Left lung (tissue), 10 donors: ENCODE results near the gene FHIT. TPM values are rescaled to one million over a fixed set of nuclear protein-coding genes. Genes with fewer than 3 reads are reported as not detected.

ENCODE experiments used
- ATAC-seq: fragments of 200-7000 bp; cut with Tn5 transposase; one replicate; pipeline ENCODE4 v1.9.1; 2020; ENCODE audit warnings: moderate library complexity
- DNase-seq, 4 donors: peaks; one replicate each; pipeline ENCODE4 v3.0.0-alpha.2; 2013 to 2020
- H3K27ac ChIP-seq, 2 donors: fragments of 200-600 bp; sonication (generic) in 1 of 2; one replicate each; pipeline versions ENCODE4 v1.5.0 to v1.8.0; 2020 to 2021
- H3K27me3 ChIP-seq, 2 donors: fragments of 200-600 bp; sonication (generic) in 1 of 2; one replicate each; pipeline versions ENCODE4 v1.5.0 to v1.8.0; 2020 to 2021
- H3K36me3 ChIP-seq, 2 donors: fragments of 200-600 bp; sonication (generic) in 1 of 2; one replicate each; pipeline versions ENCODE4 v1.5.0 to v1.8.0; 2020 to 2021
- H3K4me1 ChIP-seq, 2 donors: fragments of 200-600 bp; one replicate each; pipeline ENCODE4 v1.8.0; 2021
- H3K4me3 ChIP-seq, 2 donors: fragments of 200-600 bp; sonication (generic) in 1 of 2; one replicate each; pipeline versions ENCODE4 v1.5.0 to v1.8.0; 2020 to 2021; ENCODE audit warnings: mild to moderate bottlenecking in 1 of 2
- H3K9me3 ChIP-seq, 2 donors: fragments of 200-600 bp; sonication (generic) in 1 of 2; one replicate each; pipeline versions ENCODE4 v1.5.0 to v1.8.0; 2020 to 2021
- intact Hi-C, 2 donors: fragments of 100-400 bp; cut with DNase I; formaldehyde crosslinking; loops; one replicate each; pipeline versions ENCODE4 v1.11.2 to v1.14.2; 2022
- polyA plus RNA-seq, 6 donors: library from polyadenylated mRNA; unstranded; fragments of 120-200 nt; gene quantifications; one replicate each; pipeline ENCODE4 v1.2.1, GENCODE V29; 2013; ENCODE audit not compliant: insufficient read length in 6 of 6
- total RNA-seq, 2 donors: library from RNA; stranded (reverse); fragmentation: NEBNext Ultra II Directional; extraction: Animal tissue kit (Norgen Biotek cat#: 25700); gene quantifications; one replicate each; pipeline ENCODE4 v1.2.1, GENCODE V29; 2021
- TF ChIP-seq, protein P1 (sequence below), 2 donors: fragments of 200-600 bp; sonication (generic) in 1 of 2; IDR thresholded peaks; one replicate each; pipeline versions ENCODE4 v1.5.0 to v1.8.0; 2021; ENCODE audit warnings: antibody characterized with exemption in 2 of 2
- donor health status: DM: no; HTN: yes; CAD: no.
- donor health status: DM: no; HTN: no; CAD: no.

Gene FHIT
- total and polyA plus RNA-seq, 8 donors: 8.5 to 16.3 (median 9.7) TPM

- TF ChIP-seq, protein P1, sequence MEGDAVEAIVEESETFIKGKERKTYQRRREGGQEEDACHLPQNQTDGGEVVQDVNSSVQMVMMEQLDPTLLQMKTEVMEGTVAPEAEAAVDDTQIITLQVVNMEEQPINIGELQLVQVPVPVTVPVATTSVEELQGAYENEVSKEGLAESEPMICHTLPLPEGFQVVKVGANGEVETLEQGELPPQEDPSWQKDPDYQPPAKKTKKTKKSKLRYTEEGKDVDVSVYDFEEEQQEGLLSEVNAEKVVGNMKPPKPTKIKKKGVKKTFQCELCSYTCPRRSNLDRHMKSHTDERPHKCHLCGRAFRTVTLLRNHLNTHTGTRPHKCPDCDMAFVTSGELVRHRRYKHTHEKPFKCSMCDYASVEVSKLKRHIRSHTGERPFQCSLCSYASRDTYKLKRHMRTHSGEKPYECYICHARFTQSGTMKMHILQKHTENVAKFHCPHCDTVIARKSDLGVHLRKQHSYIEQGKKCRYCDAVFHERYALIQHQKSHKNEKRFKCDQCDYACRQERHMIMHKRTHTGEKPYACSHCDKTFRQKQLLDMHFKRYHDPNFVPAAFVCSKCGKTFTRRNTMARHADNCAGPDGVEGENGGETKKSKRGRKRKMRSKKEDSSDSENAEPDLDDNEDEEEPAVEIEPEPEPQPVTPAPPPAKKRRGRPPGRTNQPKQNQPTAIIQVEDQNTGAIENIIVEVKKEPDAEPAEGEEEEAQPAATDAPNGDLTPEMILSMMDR (IDR thresholded peaks at IDR 0.05): no peak
- Histone ChIP-seq H3K4me3 (no peak overlapping the region), H3K27ac (no peak overlapping the region), H3K9me3 (peaks cover 0 to 32% of the 10 kb centered on the region in 2 donors), H3K27me3 (no peaks in the 10 kb centered on the region), H3K4me1 (no peaks in the 10 kb centered on the region), H3K36me3 (no peaks in the 10 kb centered on the region)
- intact Hi-C loops: no loop called here
- DNase-seq (no peak), ATAC-seq (no peak)
Measured at GRCh38 chr3:61040618-61041017, 210.6 kb downstream of the FHIT start.

- Histone ChIP-seq H3K27me3 (no peaks in the 10 kb centered on the region), H3K27ac (no peak overlapping the region), H3K36me3 (no peaks in the 10 kb centered on the region), H3K4me3 (no peak overlapping the region), H3K9me3 (no peaks in the 10 kb centered on the region), H3K4me1 (no peaks in the 10 kb centered on the region)
- ATAC-seq (no peak), DNase-seq (no peak)
- TF ChIP-seq, protein P1 (IDR thresholded peaks at IDR 0.05): no peak
- intact Hi-C loops: no loop called here
Measured at GRCh38 chr3:61035573-61035972, 215.7 kb downstream of the FHIT start.

GRCh38 chr3:61032991-61033390 is 218.3 kb downstream of the FHIT start:
- ATAC-seq (no peak), DNase-seq (no peak)
- intact Hi-C loops: no loop called here
- H3K4me1 ChIP-seq: no peaks in the 10 kb centered on the region
- no peak overlapping the region for H3K4me3 ChIP-seq
- H3K27me3 ChIP-seq: no peaks in the 10 kb centered on the region
- no peaks in the 10 kb centered on the region for H3K36me3 ChIP-seq
- TF ChIP-seq, protein P1 (IDR thresholded peaks at IDR 0.05): no peak
- no peaks in the 10 kb centered on the region for H3K9me3 ChIP-seq
- no peak overlapping the region for H3K27ac ChIP-seq

DNA sequence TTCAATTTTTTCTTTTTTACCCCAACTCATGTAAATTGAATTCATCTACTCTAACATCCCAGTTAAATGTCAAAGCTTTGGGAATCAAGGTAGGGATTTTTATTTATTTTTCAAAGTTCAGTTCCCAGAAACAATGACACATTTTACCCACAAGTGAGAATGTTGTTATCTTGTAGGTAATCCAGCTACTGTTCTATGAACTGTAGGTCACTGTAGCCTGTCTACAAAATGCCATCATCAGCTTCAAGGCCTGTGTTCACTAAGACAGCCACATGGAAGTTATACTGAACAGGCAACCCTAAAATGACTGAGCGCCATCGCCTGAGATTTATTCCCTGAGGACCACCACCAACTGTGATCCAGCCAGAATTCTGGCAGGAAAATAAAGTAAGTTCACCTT is 219.7 kb downstream of the FHIT start:
- ATAC-seq: no peak
- no peaks in the 10 kb centered on the region for H3K36me3 ChIP-seq

DNA sequence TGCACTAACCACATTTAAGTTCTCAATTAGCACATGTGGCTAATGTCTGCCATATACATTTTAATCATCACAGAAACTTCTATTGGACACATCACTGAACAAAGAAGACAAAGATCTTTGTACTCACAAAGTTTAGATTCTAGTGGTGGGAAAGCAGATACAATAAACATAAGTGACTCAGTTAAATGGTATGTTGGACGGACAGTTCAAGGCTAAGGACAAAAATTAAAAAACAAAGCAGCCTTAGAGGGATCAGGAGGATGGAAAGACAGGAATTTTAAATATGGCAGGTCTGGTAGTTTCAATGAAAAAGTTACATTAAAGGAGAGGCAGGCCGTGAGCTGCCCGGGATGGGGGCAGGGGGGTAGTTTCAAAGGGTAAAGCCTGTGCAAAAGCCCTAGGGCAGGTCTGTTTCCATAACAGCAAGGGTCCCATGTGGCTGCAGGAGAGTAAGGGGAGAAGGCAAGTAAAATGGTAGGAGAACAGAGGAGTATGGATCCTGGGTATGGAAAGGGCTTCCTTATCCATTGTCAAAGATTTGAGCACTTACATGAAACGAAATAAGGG is 220.7 kb downstream of the FHIT start:
- TF ChIP-seq, protein P1 (IDR thresholded peaks at IDR 0.05): no peak
- no peaks in the 10 kb centered on the region for H3K4me1 ChIP-seq

More for the DNA sequence above, 219.7 kb downstream of the FHIT start:
- intact Hi-C loops: no loop called here
- H3K27me3 ChIP-seq: no peaks in the 10 kb centered on the region
- no peaks in the 10 kb centered on the region for H3K4me1 ChIP-seq
- H3K27ac ChIP-seq: no peak overlapping the region
- TF ChIP-seq, protein P1 (IDR thresholded peaks at IDR 0.05): no peak
- H3K4me3 ChIP-seq: no peak overlapping the region
- H3K9me3 ChIP-seq: no peaks in the 10 kb centered on the region
- no peak for DNase-seq

More for the DNA sequence above, 220.7 kb downstream of the FHIT start:
- Histone ChIP-seq H3K9me3 (no peaks in the 10 kb centered on the region), H3K36me3 (no peaks in the 10 kb centered on the region), H3K4me3 (no peak overlapping the region), H3K27me3 (no peaks in the 10 kb centered on the region), H3K27ac (no peak overlapping the region)
- DNase-seq (no peak), ATAC-seq (no peak)
- intact Hi-C loops: no loop called here
